GM18511 (cell line): Measurements from ENCODE around the gene L3MBTL2.
"Not testable (repeated sequence)": the region's sequence is repeated elsewhere in the genome, so short reads cannot be mapped to it uniquely, and the experiment has no call there.

Experiments
- ATAC-seq: cut with Tn5 transposase; IDR thresholded peaks from one replicate; pipeline ENCODE4 v1.9.1; 2021; ENCODE audit warnings: mild to moderate bottlenecking, moderate library complexity; ENCODE audit not compliant: unreplicated experiment

The L3MBTL2 gene

GRCh38 chr22:41240377-41241132, 35.4 kb downstream of the L3MBTL2 start, which contains the start of gene CHADL:
Gene CHADL (minus strand): TSS chr22:41240931. CDS start chr22:41240881, 50 bp downstream.
- no peak for ATAC-seq

GRCh38 chr22:41241133-41241676, 36.1 kb downstream of the L3MBTL2 start:
- ATAC-seq, result no peak

- no peak for ATAC-seq
These were observed 37.4 kb downstream of the L3MBTL2 start for GRCh38 chr22:41242396-41243117.

GRCh38 chr22:41243361-41243760, 38.2 kb downstream of the L3MBTL2 start:
- no peak for ATAC-seq

- ATAC-seq, result no peak
These were observed 40.9 kb downstream of the L3MBTL2 start for GRCh38 chr22:41245917-41246499.

GRCh38 chr22:41247703-41248102, 42.6 kb downstream of the L3MBTL2 start:
- ATAC-seq, result no peak

GRCh38 chr22:41248314-41248713, 43.2 kb downstream of the L3MBTL2 start:
- ATAC-seq, result no peak

- ATAC-seq, result no peak
These were observed 43.6 kb downstream of the L3MBTL2 start for GRCh38 chr22:41248758-41249157.

GRCh38 chr22:41249442-41249841, 44.3 kb downstream of the L3MBTL2 start:
- ATAC-seq, result no peak

GRCh38 chr22:41250127-41250526, 45.0 kb downstream of the L3MBTL2 start:
- no peak for ATAC-seq

- no peak for ATAC-seq
These were observed 47.3 kb downstream of the L3MBTL2 start for GRCh38 chr22:41252365-41252764.

GRCh38 chr22:41254230-41254629, 49.1 kb downstream of the L3MBTL2 start:
- ATAC-seq, result no peak

- no peak for ATAC-seq
These were observed 51.4 kb downstream of the L3MBTL2 start for GRCh38 chr22:41256254-41257253.

- ATAC-seq, result no peak
These were observed 52.6 kb downstream of the L3MBTL2 start for GRCh38 chr22:41257696-41258095.

- ATAC-seq, result not testable (repeated sequence)
These were observed 54.6 kb downstream of the L3MBTL2 start for GRCh38 chr22:41259756-41260155.

GRCh38 chr22:41260871-41261270, 55.8 kb downstream of the L3MBTL2 start:
- ATAC-seq, result no peak

GRCh38 chr22:41261541-41262249, 56.6 kb downstream of the L3MBTL2 start:
- ATAC-seq, result no peak

GRCh38 chr22:41262250-41262765, 57.2 kb downstream of the L3MBTL2 start:
- ATAC-seq, result no peak

- ATAC-seq, result no peak
These were observed 58.6 kb downstream of the L3MBTL2 start for GRCh38 chr22:41263704-41264103.
